ENCODE results near the gene CNGB1. TPM values are rescaled to one million over a fixed set of nuclear protein-coding genes. Genes with fewer than 3 reads are reported as not detected.
"Not testable (repeated sequence)": the region's sequence is repeated elsewhere in the genome, so short reads cannot be mapped to it uniquely, and the experiment has no call there.

The CNGB1 gene
- total RNA-seq, 3 donors from 2014 or later, result 0.14 to 2.0 (median 0.55) TPM

DNA sequence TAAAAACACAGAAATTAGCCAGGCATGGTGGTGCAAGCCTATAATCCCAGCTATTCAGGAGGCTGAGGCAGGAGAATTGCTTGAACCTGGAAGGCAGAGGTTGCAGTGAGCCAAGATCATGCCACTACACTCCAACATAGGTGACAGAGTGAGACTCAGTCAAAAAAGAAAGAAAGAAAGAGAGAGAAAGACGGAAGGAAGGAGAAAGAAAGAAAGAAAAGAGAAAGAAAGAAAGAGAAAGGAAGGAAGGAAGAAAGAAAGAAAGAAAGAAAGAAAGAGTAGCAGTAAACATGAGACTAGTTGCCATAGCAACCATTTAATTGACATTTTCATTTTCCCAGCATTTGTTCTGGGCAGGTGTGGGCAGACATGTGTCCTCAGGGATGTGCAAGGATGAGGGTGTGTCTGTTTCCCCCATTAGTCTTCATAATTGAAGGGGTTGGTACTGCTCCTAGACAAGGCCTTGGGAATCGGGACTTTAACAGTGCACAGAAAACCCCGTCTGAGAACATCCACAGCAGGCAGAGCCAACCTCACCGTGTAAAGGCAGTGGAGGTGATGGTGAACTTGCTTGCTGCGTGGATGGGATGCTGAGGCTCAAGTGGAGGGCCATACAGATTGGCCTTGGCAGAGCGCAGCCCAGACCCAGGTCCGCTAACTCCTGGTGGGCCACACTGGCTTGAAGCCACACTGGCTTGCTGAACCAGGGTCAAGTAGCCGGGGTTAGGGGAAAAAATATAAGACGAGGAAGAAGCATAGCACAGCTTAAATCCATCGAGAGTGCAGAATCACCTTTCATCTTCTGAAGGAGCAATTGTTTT lies 133.4 kb downstream of the CNGB1 start:
- TF ChIP-seq, protein P1, sequence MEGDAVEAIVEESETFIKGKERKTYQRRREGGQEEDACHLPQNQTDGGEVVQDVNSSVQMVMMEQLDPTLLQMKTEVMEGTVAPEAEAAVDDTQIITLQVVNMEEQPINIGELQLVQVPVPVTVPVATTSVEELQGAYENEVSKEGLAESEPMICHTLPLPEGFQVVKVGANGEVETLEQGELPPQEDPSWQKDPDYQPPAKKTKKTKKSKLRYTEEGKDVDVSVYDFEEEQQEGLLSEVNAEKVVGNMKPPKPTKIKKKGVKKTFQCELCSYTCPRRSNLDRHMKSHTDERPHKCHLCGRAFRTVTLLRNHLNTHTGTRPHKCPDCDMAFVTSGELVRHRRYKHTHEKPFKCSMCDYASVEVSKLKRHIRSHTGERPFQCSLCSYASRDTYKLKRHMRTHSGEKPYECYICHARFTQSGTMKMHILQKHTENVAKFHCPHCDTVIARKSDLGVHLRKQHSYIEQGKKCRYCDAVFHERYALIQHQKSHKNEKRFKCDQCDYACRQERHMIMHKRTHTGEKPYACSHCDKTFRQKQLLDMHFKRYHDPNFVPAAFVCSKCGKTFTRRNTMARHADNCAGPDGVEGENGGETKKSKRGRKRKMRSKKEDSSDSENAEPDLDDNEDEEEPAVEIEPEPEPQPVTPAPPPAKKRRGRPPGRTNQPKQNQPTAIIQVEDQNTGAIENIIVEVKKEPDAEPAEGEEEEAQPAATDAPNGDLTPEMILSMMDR (IDR thresholded peaks at IDR 0.05), result no peak
- Histone ChIP-seq H3K9me3 (no peaks in the 10 kb centered on the region), H3K4me1 (ENCODE audit: low read depth) (no peaks in the 10 kb centered on the region), H3K4me3 (no peak overlapping the region), H3K36me3 (ENCODE audit: low read depth) (no peaks in the 10 kb centered on the region)
- no peak for ATAC-seq
- no peak for DNase-seq
- intact Hi-C loops (cut with DNase I, micrococcal nuclease), result no loop called here

DNA sequence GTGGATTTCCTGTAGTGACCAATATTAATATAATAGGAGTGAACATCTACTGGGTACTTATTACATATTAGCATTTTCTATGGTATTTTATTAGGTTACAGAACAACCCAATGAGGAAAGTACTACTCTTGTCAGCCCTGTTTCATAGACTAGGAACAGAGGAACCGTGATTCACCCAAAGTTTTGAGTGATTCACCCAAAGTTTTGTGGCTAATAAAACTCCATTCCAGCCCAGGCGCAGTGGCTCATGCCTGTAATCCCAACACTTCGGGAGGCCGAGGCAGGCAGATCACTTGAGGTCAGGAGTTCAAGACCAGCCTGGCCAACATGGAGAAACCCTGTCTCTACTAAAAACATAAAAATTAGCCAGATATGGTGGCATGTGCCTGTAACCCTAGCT lies 135.5 kb downstream of the CNGB1 start:
- intact Hi-C loops (cut with DNase I, micrococcal nuclease); H3K4me3 ChIP-seq; H3K36me3 ChIP-seq (ENCODE audit: low read depth); H3K4me1 ChIP-seq (ENCODE audit: low read depth); H3K9me3 ChIP-seq; DNase-seq; ATAC-seq: not testable (repeated sequence)

DNA sequence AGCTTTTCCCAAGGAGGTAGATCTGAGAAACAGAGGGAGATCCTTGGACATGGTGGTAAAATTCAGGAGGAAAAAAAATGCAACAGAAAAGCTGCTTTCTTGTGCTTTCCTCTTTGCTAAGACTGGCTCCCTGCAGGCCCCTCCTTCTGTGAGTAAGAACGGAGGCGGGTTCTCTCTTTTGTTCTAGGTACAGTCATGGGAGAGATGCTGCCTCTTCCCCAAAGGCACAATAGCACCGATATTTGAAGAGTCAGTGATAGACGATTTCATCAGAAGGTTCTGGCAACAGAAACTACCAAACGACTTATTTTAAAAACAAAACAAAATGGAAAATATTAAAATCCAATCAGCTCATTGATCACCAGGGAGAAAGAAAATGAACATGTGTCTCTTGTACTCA lies 136.0 kb downstream of the CNGB1 start:
- no peak overlapping the region for H3K4me3 ChIP-seq
- intact Hi-C loops (cut with DNase I, micrococcal nuclease), result no loop called here
- DNase-seq, result no peak
- H3K9me3 ChIP-seq, result no peaks in the 10 kb centered on the region
- no peaks in the 10 kb centered on the region for H3K36me3 ChIP-seq (ENCODE audit: low read depth)
- no peak for ATAC-seq
- H3K4me1 ChIP-seq (ENCODE audit: low read depth), result no peaks in the 10 kb centered on the region
- TF ChIP-seq, protein P1 (IDR thresholded peaks at IDR 0.05), result no peak

Other genes starting within 250 kb of the CNGB1 start
- gene KATNB1, start 235.4 kb downstream of the CNGB1 start, total RNA-seq, result 10 to 100 TPM; 12.8 to 21.1 (median 17.9) TPM
- gene KIFC3, start 168.6 kb downstream of the CNGB1 start, total RNA-seq, result 10 to 100 TPM in 1 of 3 donors, 1 to 10 TPM in 2; 3.7 to 17.2 (median 8.3) TPM
- 1 to 10 TPM; 5.9 to 9.7 (median 7.3) TPM for gene ZNF319, start 29.5 kb upstream of the CNGB1 start, total RNA-seq
- 10 to 100 TPM; 45.1 to 50.2 (median 47.4) TPM for gene USB1, start 30.3 kb upstream of the CNGB1 start, total RNA-seq
- 100 to 1,000 TPM in 1 of 3 donors, 10 to 100 TPM in 2; 57.9 to 140 (median 96.5) TPM for gene MMP15, start 54.6 kb upstream of the CNGB1 start, total RNA-seq
- 10 to 100 TPM; 18.8 to 24.0 (median 23.3) TPM for gene CFAP20, start 158.3 kb upstream of the CNGB1 start, total RNA-seq
- 10 to 100 TPM; 45.5 to 79.1 (median 52.8) TPM for gene CSNK2A2, start 227.0 kb upstream of the CNGB1 start, total RNA-seq

Data from mucosa of descending colon (tissue), 3 donors.